WTC11 (cell line): ENCODE measurements around the gene FOXL1. TPM values are rescaled to one million over a fixed set of nuclear protein-coding genes. Genes with fewer than 3 reads are reported as not detected.

Experiments
- ATAC-seq: fragments of 200-7000 bp; cut with Tn5 transposase; 2 replicates; pipeline ENCODE4 v1.10.0; 2021; ENCODE audit warnings: mild to moderate bottlenecking, moderate library complexity
- CTCF ChIA-PET: fragments of 300-600 bp; sonication (Branson Sonifier 250); formaldehyde crosslinking; loops from one replicate; lab custom pipeline; 2021; ENCODE audit warnings: antibody characterized with exemption; lab: Charles Lee
- POLR2A ChIA-PET: fragments of 350-600 bp; sonication (Branson Sonifier 250); formaldehyde crosslinking; loops from one replicate; lab custom pipeline; 2021; ENCODE audit warnings: antibody characterized with exemption; lab: Charles Lee
- DNase-seq: peaks from one replicate; pipeline ENCODE4 v3.0.0; 2021; ENCODE audit warnings: low spot score
- H3K27ac Mint-ChIP-seq: 2 replicates; pipeline ENCODE4 v1.8.0; 2021; ENCODE audit warnings: mixed read lengths
- H3K27me3 Mint-ChIP-seq: 2 replicates; pipeline ENCODE4 v1.8.0; 2021; ENCODE audit warnings: low read depth, mild to moderate bottlenecking, moderate library complexity, mixed read lengths
- H3K36me3 Mint-ChIP-seq: 2 replicates; pipeline ENCODE4 v1.8.0; 2021; ENCODE audit warnings: mixed read lengths
- H3K4me1 Mint-ChIP-seq: 2 replicates; pipeline ENCODE4 v1.8.0; 2022; ENCODE audit warnings: mixed read lengths
- H3K4me3 Mint-ChIP-seq: 2 replicates; pipeline ENCODE4 v1.8.0; 2021; ENCODE audit warnings: mild to moderate bottlenecking, moderate library complexity, mixed read lengths
- H3K9me3 Mint-ChIP-seq: 2 replicates; pipeline ENCODE4 v1.8.0; 2021; ENCODE audit warnings: mixed read lengths
- E2F4 ChIP-seq: sonication (generic); formaldehyde crosslinking; IDR thresholded peaks from 2 replicates; pipeline ENCODE4 v1.8.1; 2022; ENCODE audit warnings: low read depth, mild to moderate bottlenecking, moderate library complexity, missing genetic modification reagents, borderline replicate concordance
- FOXJ3 ChIP-seq: sonication (generic); formaldehyde crosslinking; IDR thresholded peaks from 2 replicates; pipeline ENCODE4 v1.9.0; 2021; ENCODE audit warnings: missing genetic modification reagents, mild to moderate bottlenecking, borderline replicate concordance
- FOXP4 ChIP-seq: sonication (generic); formaldehyde crosslinking; IDR thresholded peaks from 2 replicates; pipeline ENCODE4 v1.8.0; 2022; ENCODE audit warnings: mild to moderate bottlenecking, missing genetic modification reagents
- GABPB1 ChIP-seq: sonication (generic); formaldehyde crosslinking; IDR thresholded peaks from 2 replicates; pipeline ENCODE4 v1.8.1; 2023; ENCODE audit warnings: mild to moderate bottlenecking, missing genetic modification reagents
- GTF2I ChIP-seq: fragments of 250-450 bp; sonication (Bioruptor Pico); conservative IDR thresholded peaks from 2 replicates; pipeline ENCODE4 v1.4.0; 2021; ENCODE audit warnings: mild to moderate bottlenecking
- JAZF1 ChIP-seq: fragments of 250-450 bp; sonication (Bioruptor Pico); IDR thresholded peaks from 2 replicates; pipeline ENCODE4 v1.9.0; 2021; ENCODE audit warnings: moderate library complexity, mild to moderate bottlenecking, inconsistent platforms
- JUN ChIP-seq: sonication (generic); formaldehyde crosslinking; IDR thresholded peaks from 2 replicates; pipeline ENCODE4 v1.8.0; 2023; ENCODE audit warnings: mild to moderate bottlenecking, missing genetic modification reagents
- KAT7 ChIP-seq: sonication (generic); formaldehyde crosslinking; IDR thresholded peaks from 2 replicates; pipeline ENCODE4 v1.8.1; 2023; ENCODE audit warnings: missing genetic modification reagents, mild to moderate bottlenecking, borderline replicate concordance
- NFATC4 ChIP-seq: fragments of 250-450 bp; sonication (Bioruptor Pico); IDR thresholded peaks from 2 replicates; pipeline ENCODE4 v1.9.0; 2021; ENCODE audit warnings: mild to moderate bottlenecking
- SP1 ChIP-seq: sonication (generic); formaldehyde crosslinking; conservative IDR thresholded peaks from 2 replicates; pipeline ENCODE4 v1.8.1; 2022; ENCODE audit warnings: missing genetic modification reagents
- TP53 ChIP-seq: sonication (generic); formaldehyde crosslinking; IDR thresholded peaks from 2 replicates; pipeline ENCODE4 v1.8.1; 2023; ENCODE audit warnings: mild to moderate bottlenecking, missing genetic modification reagents
- ZNF317 ChIP-seq: sonication (generic); formaldehyde crosslinking; IDR thresholded peaks from 2 replicates; pipeline ENCODE4 v1.8.1; 2023; ENCODE audit warnings: low read depth, mild to moderate bottlenecking, moderate library complexity, missing genetic modification reagents, borderline replicate concordance
- ZNF532 ChIP-seq: fragments of 250-450 bp; sonication (Bioruptor Pico); IDR thresholded peaks from 2 replicates; pipeline ENCODE4 v1.9.0; 2021; ENCODE audit warnings: mild to moderate bottlenecking, borderline replicate concordance
- ZNF671 ChIP-seq: fragments of 250-450 bp; sonication (Bioruptor Pico); IDR thresholded peaks from 2 replicates; pipeline ENCODE4 v1.8.0; 2021; ENCODE audit warnings: mild to moderate bottlenecking
- total RNA-seq: library from RNA; stranded (reverse); gene quantifications from 3 replicates; pipeline ENCODE4 v1.2.3, GENCODE V29; 2021
- TF ChIP-seq, protein P1 (sequence below): sonication (generic); formaldehyde crosslinking; IDR thresholded peaks from 2 replicates; pipeline ENCODE4 v1.8.0; 2022; ENCODE audit warnings: mild to moderate bottlenecking, missing genetic modification reagents
- TF ChIP-seq, protein P2 (sequence below): sonication (generic); formaldehyde crosslinking; conservative IDR thresholded peaks from 2 replicates; pipeline ENCODE4 v1.8.1; 2022; ENCODE audit warnings: mild to moderate bottlenecking, missing genetic modification reagents

FOXL1 gene
- total RNA-seq, 1 experiment from 2014 or later: 0.33 TPM

DNA sequence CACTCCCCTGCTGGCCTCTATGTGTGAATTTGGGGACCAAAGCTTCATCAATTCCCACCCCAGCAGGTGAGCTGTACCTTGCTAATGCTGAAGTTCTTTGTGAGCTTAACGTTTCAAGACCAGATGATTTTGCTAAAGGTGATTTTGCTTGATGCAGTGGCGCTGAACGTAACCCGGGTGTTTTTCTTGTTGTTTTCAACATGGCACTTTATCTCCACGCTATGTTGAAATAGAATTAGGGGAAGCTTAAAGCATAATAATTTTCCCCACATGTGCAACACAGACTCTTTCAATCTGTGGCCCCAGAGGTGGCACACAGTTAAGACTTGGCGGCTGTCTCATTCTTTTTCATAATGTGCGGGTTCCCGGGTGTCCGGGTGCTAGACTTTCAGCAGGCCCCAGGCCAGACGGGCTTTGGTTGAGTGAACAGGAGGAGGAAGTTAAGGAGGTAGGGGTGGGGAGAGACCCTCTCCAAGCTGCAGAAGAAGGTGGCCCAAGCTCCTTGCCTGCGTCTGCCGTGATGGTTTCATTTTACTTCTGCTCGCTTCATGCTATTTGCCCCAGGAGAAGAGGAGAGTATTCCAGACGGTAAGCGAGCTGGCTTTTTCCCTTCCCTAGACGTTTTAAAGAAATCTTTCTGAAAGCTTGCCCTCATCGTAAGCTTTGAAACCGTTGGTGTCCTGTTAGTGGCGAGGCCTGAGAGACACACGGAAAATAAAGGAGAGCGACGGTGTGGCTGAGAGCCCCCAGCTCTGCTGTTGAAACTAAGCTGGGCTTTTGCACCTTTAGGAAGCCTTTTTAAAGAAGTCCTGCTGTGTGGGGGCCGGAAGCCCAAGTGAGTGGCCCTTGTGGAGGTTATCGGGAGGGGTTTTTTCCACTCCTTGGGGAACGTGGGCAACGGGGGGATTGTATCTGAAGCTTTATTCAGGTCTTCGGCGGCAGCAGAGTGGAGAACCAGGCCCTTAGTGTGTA lies 7.5 kb upstream of the FOXL1 start:
- POLR2A ChIA-PET: no interaction called here
- Mint-ChIP-seq H3K27me3 (peaks cover 94% of the 10 kb centered on the region), H3K36me3 (no peaks in the 10 kb centered on the region), H3K27ac (no peak overlapping the region), H3K4me1 (peaks cover 57% of the 10 kb centered on the region), H3K9me3 (no peaks in the 10 kb centered on the region), H3K4me3 (peak overlapping the region; percentile 28)
- no peak for TF ChIP-seq E2F4 (CRISPR knock-in tag)
- TF ChIP-seq FOXJ3: no peak
- no peak for TF ChIP-seq KAT7 (CRISPR knock-in tag)
- TF ChIP-seq, protein P1, sequence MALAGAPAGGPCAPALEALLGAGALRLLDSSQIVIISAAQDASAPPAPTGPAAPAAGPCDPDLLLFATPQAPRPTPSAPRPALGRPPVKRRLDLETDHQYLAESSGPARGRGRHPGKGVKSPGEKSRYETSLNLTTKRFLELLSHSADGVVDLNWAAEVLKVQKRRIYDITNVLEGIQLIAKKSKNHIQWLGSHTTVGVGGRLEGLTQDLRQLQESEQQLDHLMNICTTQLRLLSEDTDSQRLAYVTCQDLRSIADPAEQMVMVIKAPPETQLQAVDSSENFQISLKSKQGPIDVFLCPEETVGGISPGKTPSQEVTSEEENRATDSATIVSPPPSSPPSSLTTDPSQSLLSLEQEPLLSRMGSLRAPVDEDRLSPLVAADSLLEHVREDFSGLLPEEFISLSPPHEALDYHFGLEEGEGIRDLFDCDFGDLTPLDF (CRISPR knock-in tag): no peak
- no peak for TF ChIP-seq GTF2I (CRISPR knock-in tag)
- TF ChIP-seq FOXP4 (CRISPR knock-in tag): no peak
- TF ChIP-seq SP1 (CRISPR knock-in tag): no peak
- no peak for TF ChIP-seq GABPB1 (CRISPR knock-in tag)
- TF ChIP-seq NFATC4 (CRISPR knock-in tag): no peak
- TF ChIP-seq, protein P2, sequence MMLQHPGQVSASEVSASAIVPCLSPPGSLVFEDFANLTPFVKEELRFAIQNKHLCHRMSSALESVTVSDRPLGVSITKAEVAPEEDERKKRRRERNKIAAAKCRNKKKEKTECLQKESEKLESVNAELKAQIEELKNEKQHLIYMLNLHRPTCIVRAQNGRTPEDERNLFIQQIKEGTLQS (CRISPR knock-in tag): no peak
- CTCF ChIA-PET: interaction anchor here (0.7 to 2.0 kb wide), 3 partner anchors 48 to 492 kb away, joined by 3 to 12 read pairs (median 6); no protein-coding TSS in a partner anchor
- ATAC-seq (no peak), DNase-seq (no peak)

GRCh38 chr16:86571530-86571915 lies 6.8 kb upstream of the FOXL1 start:
- CTCF ChIA-PET: interaction anchor here (0.7 to 2.0 kb wide), 3 partner anchors 47 to 491 kb away, joined by 3 to 12 read pairs (median 5); no protein-coding TSS in a partner anchor
- Mint-ChIP-seq H3K9me3 (no peaks in the 10 kb centered on the region), H3K4me3 (no peak overlapping the region), H3K27me3 (peaks cover 94% of the 10 kb centered on the region), H3K27ac (no peak overlapping the region), H3K4me1 (peaks cover 56% of the 10 kb centered on the region), H3K36me3 (no peaks in the 10 kb centered on the region)
- POLR2A ChIA-PET: no interaction called here
- TF ChIP-seq JAZF1: no peak
- TF ChIP-seq JUN (CRISPR knock-in tag): no peak
- ATAC-seq (no peak), DNase-seq (no peak)

DNA sequence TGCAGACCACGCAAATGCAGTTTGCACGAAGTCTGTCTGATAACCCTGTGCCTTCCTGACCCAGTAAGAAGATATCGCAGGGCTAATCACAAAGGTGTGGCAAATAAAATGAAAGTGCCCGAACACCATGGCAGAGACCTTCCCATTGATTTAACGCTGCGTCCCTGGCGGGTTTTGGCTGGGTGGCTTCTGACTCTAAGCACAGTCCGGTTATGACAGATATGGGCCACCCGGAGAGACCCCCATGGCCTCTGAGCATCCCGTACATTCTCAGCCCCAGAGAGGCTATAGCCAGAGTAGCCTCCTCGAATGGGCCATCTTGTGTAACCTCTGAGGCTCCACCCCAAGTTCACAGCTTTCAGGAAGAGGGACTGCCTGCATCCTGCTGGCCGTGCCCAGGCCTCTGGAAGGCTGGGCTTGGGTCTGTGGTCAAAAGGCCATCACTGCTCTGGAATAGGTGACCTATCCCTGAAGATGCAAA lies 6.3 kb upstream of the FOXL1 start:
- H3K4me1 Mint-ChIP-seq: peaks cover 59% of the 10 kb centered on the region
- ATAC-seq: no peak
- CTCF ChIA-PET: interaction anchor here (1.4 to 2.0 kb wide), 5 partner anchors 8 to 491 kb away, joined by 3 to 12 read pairs (median 5); no protein-coding TSS in a partner anchor
- no peak overlapping the region for H3K27ac Mint-ChIP-seq
- no peak overlapping the region for H3K4me3 Mint-ChIP-seq
- H3K27me3 Mint-ChIP-seq: peaks cover 97% of the 10 kb centered on the region
- no peaks in the 10 kb centered on the region for H3K36me3 Mint-ChIP-seq
- TF ChIP-seq FOXJ3 (no peak), ZNF532 (no peak), TP53 (CRISPR knock-in tag) (no peak), NFATC4 (CRISPR knock-in tag) (no peak), JAZF1 (no peak), ZNF317 (no peak), ZNF671 (CRISPR knock-in tag) (no peak), GTF2I (CRISPR knock-in tag) (no peak)
- TF ChIP-seq, protein P1 (CRISPR knock-in tag): no peak
- no peaks in the 10 kb centered on the region for H3K9me3 Mint-ChIP-seq
- DNase-seq: no peak
- POLR2A ChIA-PET: no interaction called here
